ENCODE measurements around the gene SLC39A7.

SLC39A7 gene

GRCh38 chr6:33166363-33166762 lies 34.3 kb upstream of the SLC39A7 start:
- Histone ChIP-seq H3K9me3 (ENCODE audit: control insufficient read depth, insufficient read depth, low read length) (no peaks in the 10 kb centered on the region), H3K36me3 (ENCODE audit: insufficient read depth, low read length) (no peaks in the 10 kb centered on the region), H3K4me1 (ENCODE audit: insufficient read depth, low read length) (no peaks in the 10 kb centered on the region), H3K9ac (ENCODE audit: low read depth, low read length) (no peak overlapping the region)

GRCh38 chr6:33166811-33167210 lies 33.9 kb upstream of the SLC39A7 start:
- H3K36me3 ChIP-seq (ENCODE audit: insufficient read depth, low read length), result no peaks in the 10 kb centered on the region
- H3K9me3 ChIP-seq (ENCODE audit: control insufficient read depth, insufficient read depth, low read length), result no peaks in the 10 kb centered on the region
- no peak overlapping the region for H3K9ac ChIP-seq (ENCODE audit: low read depth, low read length)
- H3K4me1 ChIP-seq (ENCODE audit: insufficient read depth, low read length), result no peaks in the 10 kb centered on the region

- Histone ChIP-seq H3K9ac (ENCODE audit: low read depth, low read length) (no peak overlapping the region), H3K36me3 (ENCODE audit: insufficient read depth, low read length) (no peaks in the 10 kb centered on the region), H3K9me3 (ENCODE audit: control insufficient read depth, insufficient read depth, low read length) (no peaks in the 10 kb centered on the region), H3K4me1 (ENCODE audit: insufficient read depth, low read length) (no peaks in the 10 kb centered on the region)
Observed at GRCh38 chr6:33167374-33168283, 33.0 kb upstream of the SLC39A7 start.

GRCh38 chr6:33168284-33168601 lies 32.4 kb upstream of the SLC39A7 start:
- Histone ChIP-seq H3K9me3 (ENCODE audit: control insufficient read depth, insufficient read depth, low read length) (no peaks in the 10 kb centered on the region), H3K9ac (ENCODE audit: low read depth, low read length) (no peak overlapping the region), H3K36me3 (ENCODE audit: insufficient read depth, low read length) (no peaks in the 10 kb centered on the region), H3K4me1 (ENCODE audit: insufficient read depth, low read length) (no peaks in the 10 kb centered on the region)

- H3K4me1 ChIP-seq (ENCODE audit: insufficient read depth, low read length), result no peaks in the 10 kb centered on the region
- H3K36me3 ChIP-seq (ENCODE audit: insufficient read depth, low read length), result no peaks in the 10 kb centered on the region
- no peak overlapping the region for H3K9ac ChIP-seq (ENCODE audit: low read depth, low read length)
- no peaks in the 10 kb centered on the region for H3K9me3 ChIP-seq (ENCODE audit: control insufficient read depth, insufficient read depth, low read length)
Observed at GRCh38 chr6:33168639-33169038, 32.0 kb upstream of the SLC39A7 start.

GRCh38 chr6:33169291-33170175 lies 31.1 kb upstream of the SLC39A7 start:
- no peaks in the 10 kb centered on the region for H3K9me3 ChIP-seq (ENCODE audit: control insufficient read depth, insufficient read depth, low read length)
- H3K9ac ChIP-seq (ENCODE audit: low read depth, low read length), result no peak overlapping the region
- H3K4me1 ChIP-seq (ENCODE audit: insufficient read depth, low read length), result no peaks in the 10 kb centered on the region
- H3K36me3 ChIP-seq (ENCODE audit: insufficient read depth, low read length), result no peaks in the 10 kb centered on the region

- Histone ChIP-seq H3K36me3 (ENCODE audit: insufficient read depth, low read length) (no peaks in the 10 kb centered on the region), H3K9me3 (ENCODE audit: control insufficient read depth, insufficient read depth, low read length) (no peaks in the 10 kb centered on the region), H3K9ac (ENCODE audit: low read depth, low read length) (no peak overlapping the region), H3K4me1 (ENCODE audit: insufficient read depth, low read length) (no peaks in the 10 kb centered on the region)
Observed at GRCh38 chr6:33170176-33171015, 30.3 kb upstream of the SLC39A7 start.

- no peaks in the 10 kb centered on the region for H3K36me3 ChIP-seq (ENCODE audit: insufficient read depth, low read length)
- no peaks in the 10 kb centered on the region for H3K4me1 ChIP-seq (ENCODE audit: insufficient read depth, low read length)
- H3K9ac ChIP-seq (ENCODE audit: low read depth, low read length), result no peak overlapping the region
- H3K9me3 ChIP-seq (ENCODE audit: control insufficient read depth, insufficient read depth, low read length), result no peaks in the 10 kb centered on the region
Observed at GRCh38 chr6:33171016-33171879, 29.4 kb upstream of the SLC39A7 start.

GRCh38 chr6:33171880-33172687 lies 28.6 kb upstream of the SLC39A7 start:
- no peaks in the 10 kb centered on the region for H3K36me3 ChIP-seq (ENCODE audit: insufficient read depth, low read length)
- no peak overlapping the region for H3K9ac ChIP-seq (ENCODE audit: low read depth, low read length)
- H3K9me3 ChIP-seq (ENCODE audit: control insufficient read depth, insufficient read depth, low read length), result no peaks in the 10 kb centered on the region
- no peaks in the 10 kb centered on the region for H3K4me1 ChIP-seq (ENCODE audit: insufficient read depth, low read length)

GRCh38 chr6:33172688-33173534 lies 27.8 kb upstream of the SLC39A7 start:
- H3K9ac ChIP-seq (ENCODE audit: low read depth, low read length), result no peak overlapping the region

GRCh38 chr6:33173535-33174180 lies 27.0 kb upstream of the SLC39A7 start:
- Histone ChIP-seq H3K4me1 (ENCODE audit: insufficient read depth, low read length) (no peaks in the 10 kb centered on the region), H3K36me3 (ENCODE audit: insufficient read depth, low read length) (no peaks in the 10 kb centered on the region), H3K9ac (ENCODE audit: low read depth, low read length) (no peak overlapping the region), H3K9me3 (ENCODE audit: control insufficient read depth, insufficient read depth, low read length) (no peaks in the 10 kb centered on the region)

More at GRCh38 chr6:33172688-33173534, 27.8 kb upstream of the SLC39A7 start:
- no peaks in the 10 kb centered on the region for H3K36me3 ChIP-seq (ENCODE audit: insufficient read depth, low read length)
- no peaks in the 10 kb centered on the region for H3K4me1 ChIP-seq (ENCODE audit: insufficient read depth, low read length)
- H3K9me3 ChIP-seq (ENCODE audit: control insufficient read depth, insufficient read depth, low read length), result no peaks in the 10 kb centered on the region

- Histone ChIP-seq H3K9ac (ENCODE audit: low read depth, low read length) (no peak overlapping the region), H3K9me3 (ENCODE audit: control insufficient read depth, insufficient read depth, low read length) (no peaks in the 10 kb centered on the region), H3K4me1 (ENCODE audit: insufficient read depth, low read length) (no peaks in the 10 kb centered on the region), H3K36me3 (ENCODE audit: insufficient read depth, low read length) (no peaks in the 10 kb centered on the region)
Observed at GRCh38 chr6:33174784-33175183, 25.9 kb upstream of the SLC39A7 start.
